ENCODE data around the gene FILIP1. TPM values are rescaled to one million over a fixed set of nuclear protein-coding genes. Genes with fewer than 3 reads are reported as not detected.
A peak's percentile ranks its signal among the peaks of the same experiment; 100 is the strongest.

The FILIP1 gene
- total and polyA plus RNA-seq, 10 of the 15 experiments (the other 5 are each of a cell fraction or from before 2014, with no cell fraction given): 0.23 to 2.0 (median 0.44) TPM

GRCh38 chr6:75481394-75481793 is 12.2 kb downstream of the FILIP1 start:
- Histone ChIP-seq H2AFZ (ENCODE audit: control insufficient read depth, low read depth, low read length) (no peak overlapping the region), H3K9me3 (replicated peaks; ENCODE audit: control insufficient read depth, insufficient read depth, low read length) (no peaks in the 10 kb centered on the region), H3K4me2 (ENCODE audit: control insufficient read depth, insufficient read depth) (no peak overlapping the region), H3K79me2 (ENCODE audit: control insufficient read depth, insufficient read depth, low read length) (no peaks in the 10 kb centered on the region), H3K4me1 (ENCODE audit: control insufficient read depth, insufficient read depth, low read length) (0 out of 2 replicates have a peak, but pooled peaks cover 4% of the 10 kb centered on the region), H3K4me3 (no peak overlapping the region), H3K9ac (ENCODE audit: control insufficient read depth, insufficient read depth, low read length) (no peak overlapping the region), H3K27ac (ENCODE audit: control insufficient read depth, insufficient read depth) (no peak overlapping the region), H4K20me1 (ENCODE audit: control insufficient read depth, insufficient read depth) (no peaks in the 10 kb centered on the region), H3K36me3 (ENCODE audit: control insufficient read depth in 2 of 2, insufficient read depth in 2 of 2, low read length in 1 of 2) (no peaks in the 10 kb centered on the region), H3K27me3 (replicated peaks in 1 of 2; ENCODE audit: control insufficient read depth in 2 of 2, insufficient read depth in 2 of 2, low read length in 1 of 2) (no peaks in the 10 kb centered on the region)
- WGBS (ENCODE audit: insufficient coverage, insufficient replicate concordance, low lambda C conversion rate, missing lambda C conversion rate): 48% methylated on average over 1 of the region's 1 CpG
- no peak for TF ChIP-seq RCOR1 (conservative IDR thresholded peaks at IDR 0.05; ENCODE audit: low read depth, low read length)
- TF ChIP-seq ZZZ3 (IDR thresholded peaks at IDR 0.05; ENCODE audit: control insufficient read depth, insufficient read length, low read depth): no peak
- TF ChIP-seq RELB (IDR thresholded peaks at IDR 0.05; ENCODE audit: low read depth): 0 out of 2 replicates have a peak, but pooled peaks have one; percentile 8
- TF ChIP-seq MYB (IDR thresholded peaks at IDR 0.05; ENCODE audit: borderline replicate concordance, low read depth, low read length): no peak
- FAIRE-seq: no peak
- POLR2A ChIA-PET: interaction anchor here (0.6 to 1.7 kb wide), 5 partner anchors 10 to 254 kb away, joined by 3 to 8 read pairs (median 7); partner anchors contain the start of gene FILIP1
- peak; percentile 23 for ATAC-seq
- RAD21 ChIA-PET (ENCODE audit: unreplicated experiment): interaction anchor here (1.0 to 1.6 kb wide), 6 partner anchors 12 to 215 kb away, joined by 3 to 14 read pairs (median 3); partner anchors contain the start of gene FILIP1
- SMC1A ChIA-PET (ENCODE audit: uncharacterized antibody, unreplicated experiment): interaction anchor here (0.6 to 6.1 kb wide), 15 partner anchors 8 to 131 kb away, joined by 3 to 64 read pairs (median 3); partner anchors contain the start of gene FILIP1
- in situ Hi-C loops (cut with MboI): no loop called here
- BruUV-seq (replicated peaks): no TSS peak
- no peak for DNase-seq (ENCODE audit: low read depth, low spot score)
- CTCF ChIA-PET: interaction anchor here (0.8 to 2.3 kb wide), 3 partner anchors 12 to 81 kb away, joined by 3 to 9 read pairs (median 3); partner anchors contain the start of gene FILIP1
- intact Hi-C loops (cut with micrococcal nuclease; ENCODE audit: unreplicated experiment): no loop called here

Data from GM12878 (cell line).